HEK293 (cell line): ENCODE measurements around the gene MYL6B.
A peak's percentile ranks its signal among the peaks of the same experiment; 100 is the strongest.

Experiments used
- GLI4 ChIP-seq: fragments of 450-650 bp; formaldehyde crosslinking; IDR thresholded peaks from 2 replicates; pipeline ENCODE4 v1.5.1; 2016; ENCODE audit warnings: missing biosample characterization, missing genetic modification characterization
- HOXA7 ChIP-seq: sonication (generic); formaldehyde crosslinking; IDR thresholded peaks from 2 replicates; pipeline ENCODE4 v1.8.1; 2022; ENCODE audit warnings: missing genetic modification reagents, borderline replicate concordance
- KLF1 ChIP-seq: fragments of 450-650 bp; formaldehyde crosslinking; IDR thresholded peaks from 2 replicates; pipeline ENCODE4 v1.5.1; 2016; ENCODE audit warnings: missing biosample characterization, missing genetic modification characterization
- KLF10 ChIP-seq: fragments of 450-650 bp; IDR thresholded peaks from 2 replicates; pipeline ENCODE4 v1.5.1; 2018; ENCODE audit warnings: missing biosample characterization, mild to moderate bottlenecking, missing genetic modification characterization
- MYNN ChIP-seq: fragments of 450-650 bp; formaldehyde crosslinking; IDR thresholded peaks from 2 replicates; pipeline ENCODE4 v1.5.1; 2016; ENCODE audit warnings: missing biosample characterization, missing genetic modification characterization, borderline replicate concordance
- SALL2 ChIP-seq: fragments of 450-650 bp; formaldehyde crosslinking; IDR thresholded peaks from 2 replicates; pipeline ENCODE4 v1.5.0; 2017; ENCODE audit warnings: missing biosample characterization, mild to moderate bottlenecking, missing genetic modification characterization, borderline replicate concordance
- SCRT1 ChIP-seq: fragments of 450-650 bp; formaldehyde crosslinking; IDR thresholded peaks from 2 replicates; pipeline ENCODE4 v1.5.1; 2016; ENCODE audit warnings: missing biosample characterization, missing genetic modification characterization, borderline replicate concordance
- SCRT2 ChIP-seq: fragments of 450-650 bp; formaldehyde crosslinking; IDR thresholded peaks from 2 replicates; pipeline ENCODE4 v1.5.1; 2016; ENCODE audit warnings: missing biosample characterization, missing genetic modification characterization
- ZFP37 ChIP-seq: fragments of 450-650 bp; formaldehyde crosslinking; IDR thresholded peaks from 2 replicates; pipeline ENCODE4 v1.5.1; 2016; ENCODE audit warnings: missing biosample characterization, missing genetic modification characterization
- ZFP69B ChIP-seq: fragments of 450-650 bp; formaldehyde crosslinking; IDR thresholded peaks from 2 replicates; pipeline ENCODE4 v1.5.1; 2016; ENCODE audit warnings: missing biosample characterization, missing genetic modification characterization
- ZNF112 ChIP-seq: fragments of 450-650 bp; formaldehyde crosslinking; IDR thresholded peaks from 2 replicates; pipeline ENCODE4 v1.5.0; 2017; ENCODE audit warnings: missing biosample characterization, missing genetic modification characterization
- ZNF132 ChIP-seq: fragments of 450-650 bp; formaldehyde crosslinking; IDR thresholded peaks from 2 replicates; pipeline ENCODE4 v1.5.1; 2017; ENCODE audit warnings: missing biosample characterization, missing genetic modification characterization, borderline replicate concordance
- ZNF23 ChIP-seq: fragments of 450-650 bp; formaldehyde crosslinking; IDR thresholded peaks from 2 replicates; pipeline ENCODE4 v1.5.1; 2016; ENCODE audit warnings: missing biosample characterization, missing genetic modification characterization, borderline replicate concordance
- ZNF248 ChIP-seq: fragments of 450-650 bp; formaldehyde crosslinking; IDR thresholded peaks from 2 replicates; pipeline ENCODE4 v1.5.1; 2017; ENCODE audit warnings: missing biosample characterization, missing genetic modification characterization
- ZNF311 ChIP-seq: fragments of 450-650 bp; formaldehyde crosslinking; IDR thresholded peaks from 2 replicates; pipeline ENCODE4 v1.5.1; 2017; ENCODE audit warnings: missing biosample characterization, missing genetic modification characterization, borderline replicate concordance
- ZNF335 ChIP-seq: fragments of 450-650 bp; formaldehyde crosslinking; conservative IDR thresholded peaks from 2 replicates; pipeline ENCODE4 v1.5.1; 2016; ENCODE audit warnings: missing biosample characterization, missing genetic modification characterization
- ZNF394 ChIP-seq: fragments of 450-650 bp; formaldehyde crosslinking; IDR thresholded peaks from 2 replicates; pipeline ENCODE4 v1.5.1; 2016; ENCODE audit warnings: missing biosample characterization, missing genetic modification characterization, mild to moderate bottlenecking, moderate library complexity, borderline replicate concordance
- ZNF423 ChIP-seq: fragments of 450-650 bp; formaldehyde crosslinking; IDR thresholded peaks from 2 replicates; pipeline ENCODE4 v1.5.1; 2016; ENCODE audit warnings: missing biosample characterization, missing genetic modification characterization
- ZNF426 ChIP-seq: fragments of 450-650 bp; formaldehyde crosslinking; IDR thresholded peaks from 2 replicates; pipeline ENCODE4 v1.5.1; 2017; ENCODE audit warnings: missing biosample characterization, missing genetic modification characterization, mild to moderate bottlenecking, inconsistent platforms, moderate library complexity
- ZNF510 ChIP-seq: fragments of 450-650 bp; formaldehyde crosslinking; IDR thresholded peaks from 2 replicates; pipeline ENCODE4 v1.5.1; 2018; ENCODE audit warnings: mild to moderate bottlenecking, missing genetic modification characterization, missing biosample characterization; ENCODE audit not compliant: insufficient replicate concordance
- ZNF530 ChIP-seq: fragments of 450-650 bp; formaldehyde crosslinking; IDR thresholded peaks from 2 replicates; pipeline ENCODE4 v1.5.1; 2016; ENCODE audit warnings: low read depth, missing biosample characterization, missing genetic modification characterization
- ZNF571 ChIP-seq: fragments of 450-650 bp; formaldehyde crosslinking; IDR thresholded peaks from 2 replicates; pipeline ENCODE4 v1.5.0; 2017; ENCODE audit warnings: missing biosample characterization, missing genetic modification characterization
- ZNF621 ChIP-seq: fragments of 450-650 bp; formaldehyde crosslinking; IDR thresholded peaks from 2 replicates; pipeline ENCODE4 v1.5.1; 2017; ENCODE audit warnings: missing biosample characterization, missing genetic modification characterization
- ZNF707 ChIP-seq: fragments of 450-650 bp; formaldehyde crosslinking; IDR thresholded peaks from 2 replicates; pipeline ENCODE4 v1.5.1; 2016; ENCODE audit warnings: missing biosample characterization, missing genetic modification characterization
- ZNF76 ChIP-seq: fragments of 450-650 bp; formaldehyde crosslinking; IDR thresholded peaks from 2 replicates; pipeline ENCODE4; 2016; ENCODE audit warnings: low read depth, missing biosample characterization, missing genetic modification characterization, borderline replicate concordance
- ZNF837 ChIP-seq: fragments of 450-650 bp; formaldehyde crosslinking; IDR thresholded peaks from 2 replicates; pipeline ENCODE4 v1.5.1; 2016; ENCODE audit warnings: missing biosample characterization, missing genetic modification characterization
- ZXDB ChIP-seq: fragments of 450-650 bp; formaldehyde crosslinking; IDR thresholded peaks from 2 replicates; pipeline ENCODE4 v1.5.1; 2016; ENCODE audit warnings: missing biosample characterization, missing genetic modification characterization
- TF ChIP-seq, protein P1 (sequence below): fragments of 450-650 bp; formaldehyde crosslinking; IDR thresholded peaks from 2 replicates; pipeline ENCODE4 v1.5.1; 2016; ENCODE audit warnings: missing biosample characterization, missing genetic modification characterization, low read depth
- TF ChIP-seq, protein P2 (sequence below): fragments of 450-650 bp; formaldehyde crosslinking; conservative IDR thresholded peaks from 2 replicates; pipeline ENCODE4 v1.5.1; 2016; ENCODE audit warnings: low read depth, missing biosample characterization, missing genetic modification characterization
- TF ChIP-seq, protein P3 (sequence below): fragments of 450-650 bp; formaldehyde crosslinking; IDR thresholded peaks from 2 replicates; pipeline ENCODE4 v1.5.1; 2017; ENCODE audit warnings: missing biosample characterization, mild to moderate bottlenecking, missing genetic modification characterization, moderate library complexity
- TF ChIP-seq, protein P4 (sequence below): fragments of 450-650 bp; formaldehyde crosslinking; IDR thresholded peaks from 2 replicates; pipeline ENCODE4 v1.5.1; 2016; ENCODE audit warnings: missing biosample characterization, missing genetic modification characterization

MYL6B gene

DNA sequence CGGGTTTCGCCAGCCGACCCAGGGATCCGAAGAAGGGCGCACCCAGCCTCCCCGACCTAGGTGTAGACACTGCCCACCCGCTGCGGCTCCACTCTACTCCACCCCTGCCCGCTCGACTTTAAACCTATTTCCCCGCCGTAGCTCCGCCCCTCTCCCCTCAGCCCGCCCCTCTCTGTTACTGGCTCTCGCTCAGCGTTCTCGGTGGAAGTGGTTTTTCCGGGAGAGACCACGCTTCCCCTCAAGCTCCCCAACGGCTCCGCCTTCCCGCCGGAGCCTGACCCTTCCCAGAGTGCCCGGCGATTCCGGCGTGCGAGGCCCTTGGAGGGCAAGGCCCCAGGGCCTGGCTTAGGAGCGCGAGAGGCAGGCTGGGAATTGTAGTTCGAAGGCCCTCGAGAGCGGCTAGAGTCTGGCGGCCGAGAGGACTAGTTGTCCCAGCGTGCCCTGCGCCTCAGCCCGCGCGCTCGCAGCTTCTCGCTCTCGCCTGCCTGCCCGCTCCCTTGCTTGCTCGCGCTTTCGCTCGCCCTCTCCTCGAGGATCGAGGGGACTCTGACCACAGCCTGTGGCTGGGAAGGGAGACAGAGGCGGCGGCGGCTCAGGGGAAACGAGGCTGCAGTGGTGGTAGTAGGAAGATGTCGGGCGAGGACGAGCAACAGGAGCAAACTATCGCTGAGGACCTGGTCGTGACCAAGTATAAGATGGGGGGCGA is 48.1 kb upstream of the MYL6B start, which contains the start of gene PA2G4 (continued):
- TF ChIP-seq, protein P1, sequence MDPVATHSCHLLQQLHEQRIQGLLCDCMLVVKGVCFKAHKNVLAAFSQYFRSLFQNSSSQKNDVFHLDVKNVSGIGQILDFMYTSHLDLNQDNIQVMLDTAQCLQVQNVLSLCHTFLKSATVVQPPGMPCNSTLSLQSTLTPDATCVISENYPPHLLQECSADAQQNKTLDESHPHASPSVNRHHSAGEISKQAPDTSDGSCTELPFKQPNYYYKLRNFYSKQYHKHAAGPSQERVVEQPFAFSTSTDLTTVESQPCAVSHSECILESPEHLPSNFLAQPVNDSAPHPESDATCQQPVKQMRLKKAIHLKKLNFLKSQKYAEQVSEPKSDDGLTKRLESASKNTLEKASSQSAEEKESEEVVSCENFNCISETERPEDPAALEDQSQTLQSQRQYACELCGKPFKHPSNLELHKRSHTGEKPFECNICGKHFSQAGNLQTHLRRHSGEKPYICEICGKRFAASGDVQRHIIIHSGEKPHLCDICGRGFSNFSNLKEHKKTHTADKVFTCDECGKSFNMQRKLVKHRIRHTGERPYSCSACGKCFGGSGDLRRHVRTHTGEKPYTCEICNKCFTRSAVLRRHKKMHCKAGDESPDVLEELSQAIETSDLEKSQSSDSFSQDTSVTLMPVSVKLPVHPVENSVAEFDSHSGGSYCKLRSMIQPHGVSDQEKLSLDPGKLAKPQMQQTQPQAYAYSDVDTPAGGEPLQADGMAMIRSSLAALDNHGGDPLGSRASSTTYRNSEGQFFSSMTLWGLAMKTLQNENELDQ (tag by site-specific recombination): no peak
- peak; percentile 51; the same call in 1 of the 2 replicates for TF ChIP-seq SCRT1 (tag by site-specific recombination)
- no peak for TF ChIP-seq ZNF510 (tag by site-specific recombination)
- TF ChIP-seq ZXDB (tag by site-specific recombination): peak; percentile 99
- peak; percentile 66 for TF ChIP-seq ZNF394 (tag by site-specific recombination)
- TF ChIP-seq, protein P2, sequence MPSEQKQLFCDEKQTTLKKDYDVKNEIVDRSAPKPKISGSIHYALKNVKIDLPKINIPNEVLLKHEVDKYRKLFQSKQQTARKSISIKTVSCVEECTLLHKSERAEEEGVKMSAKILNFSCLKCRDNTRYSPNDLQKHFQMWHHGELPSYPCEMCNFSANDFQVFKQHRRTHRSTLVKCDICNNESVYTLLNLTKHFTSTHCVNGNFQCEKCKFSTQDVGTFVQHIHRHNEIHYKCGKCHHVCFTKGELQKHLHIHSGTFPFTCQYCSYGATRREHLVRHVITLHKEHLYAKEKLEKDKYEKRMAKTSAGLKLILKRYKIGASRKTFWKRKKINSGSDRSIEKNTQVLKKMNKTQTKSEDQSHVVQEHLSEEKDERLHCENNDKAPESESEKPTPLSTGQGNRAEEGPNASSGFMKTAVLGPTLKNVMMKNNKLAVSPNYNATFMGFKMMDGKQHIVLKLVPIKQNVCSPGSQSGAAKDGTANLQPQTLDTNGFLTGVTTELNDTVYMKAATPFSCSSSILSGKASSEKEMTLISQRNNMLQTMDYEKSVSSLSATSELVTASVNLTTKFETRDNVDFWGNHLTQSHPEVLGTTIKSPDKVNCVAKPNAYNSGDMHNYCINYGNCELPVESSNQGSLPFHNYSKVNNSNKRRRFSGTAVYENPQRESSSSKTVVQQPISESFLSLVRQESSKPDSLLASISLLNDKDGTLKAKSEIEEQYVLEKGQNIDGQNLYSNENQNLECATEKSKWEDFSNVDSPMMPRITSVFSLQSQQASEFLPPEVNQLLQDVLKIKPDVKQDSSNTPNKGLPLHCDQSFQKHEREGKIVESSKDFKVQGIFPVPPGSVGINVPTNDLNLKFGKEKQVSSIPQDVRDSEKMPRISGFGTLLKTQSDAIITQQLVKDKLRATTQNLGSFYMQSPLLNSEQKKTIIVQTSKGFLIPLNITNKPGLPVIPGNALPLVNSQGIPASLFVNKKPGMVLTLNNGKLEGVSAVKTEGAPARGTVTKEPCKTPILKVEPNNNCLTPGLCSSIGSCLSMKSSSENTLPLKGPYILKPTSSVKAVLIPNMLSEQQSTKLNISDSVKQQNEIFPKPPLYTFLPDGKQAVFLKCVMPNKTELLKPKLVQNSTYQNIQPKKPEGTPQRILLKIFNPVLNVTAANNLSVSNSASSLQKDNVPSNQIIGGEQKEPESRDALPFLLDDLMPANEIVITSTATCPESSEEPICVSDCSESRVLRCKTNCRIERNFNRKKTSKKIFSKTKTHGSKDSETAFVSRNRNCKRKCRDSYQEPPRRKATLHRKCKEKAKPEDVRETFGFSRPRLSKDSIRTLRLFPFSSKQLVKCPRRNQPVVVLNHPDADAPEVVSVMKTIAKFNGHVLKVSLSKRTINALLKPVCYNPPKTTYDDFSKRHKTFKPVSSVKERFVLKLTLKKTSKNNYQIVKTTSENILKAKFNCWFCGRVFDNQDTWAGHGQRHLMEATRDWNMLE (tag by site-specific recombination): no peak
- TF ChIP-seq KLF1: peak; percentile 85
- no peak for TF ChIP-seq KLF10 (tag by site-specific recombination)
- TF ChIP-seq ZNF23 (tag by site-specific recombination): no peak
- TF ChIP-seq ZNF112 (tag by site-specific recombination): no peak
- TF ChIP-seq SALL2 (tag by site-specific recombination): no peak
- no peak for TF ChIP-seq ZFP69B (tag by site-specific recombination)
- no peak for TF ChIP-seq ZNF530 (tag by site-specific recombination)
- no peak for TF ChIP-seq ZNF248 (tag by site-specific recombination)
- peak; percentile 99 for TF ChIP-seq ZNF76 (tag by site-specific recombination)
- TF ChIP-seq ZNF423 (tag by site-specific recombination): peak; percentile 85
- no peak; the same call in 1 of the 2 replicates for TF ChIP-seq ZFP37
- peak; percentile 96 for TF ChIP-seq SCRT2 (tag by site-specific recombination)
- no peak for TF ChIP-seq ZNF621
- TF ChIP-seq ZNF707: no peak
- TF ChIP-seq ZNF132 (tag by site-specific recombination): no peak
- no peak for TF ChIP-seq GLI4 (tag by site-specific recombination)
- TF ChIP-seq, protein P3, sequence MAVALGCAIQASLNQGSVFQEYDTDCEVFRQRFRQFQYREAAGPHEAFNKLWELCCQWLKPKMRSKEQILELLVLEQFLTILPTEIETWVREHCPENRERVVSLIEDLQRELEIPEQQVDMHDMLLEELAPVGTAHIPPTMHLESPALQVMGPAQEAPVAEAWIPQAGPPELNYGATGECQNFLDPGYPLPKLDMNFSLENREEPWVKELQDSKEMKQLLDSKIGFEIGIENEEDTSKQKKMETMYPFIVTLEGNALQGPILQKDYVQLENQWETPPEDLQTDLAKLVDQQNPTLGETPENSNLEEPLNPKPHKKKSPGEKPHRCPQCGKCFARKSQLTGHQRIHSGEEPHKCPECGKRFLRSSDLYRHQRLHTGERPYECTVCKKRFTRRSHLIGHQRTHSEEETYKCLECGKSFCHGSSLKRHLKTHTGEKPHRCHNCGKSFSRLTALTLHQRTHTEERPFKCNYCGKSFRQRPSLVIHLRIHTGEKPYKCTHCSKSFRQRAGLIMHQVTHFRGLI (tag by site-specific recombination): no peak
- TF ChIP-seq ZNF426: no peak
- TF ChIP-seq ZNF311 (tag by site-specific recombination): no peak
- TF ChIP-seq ZNF571 (tag by site-specific recombination): no peak
- TF ChIP-seq, protein P4, sequence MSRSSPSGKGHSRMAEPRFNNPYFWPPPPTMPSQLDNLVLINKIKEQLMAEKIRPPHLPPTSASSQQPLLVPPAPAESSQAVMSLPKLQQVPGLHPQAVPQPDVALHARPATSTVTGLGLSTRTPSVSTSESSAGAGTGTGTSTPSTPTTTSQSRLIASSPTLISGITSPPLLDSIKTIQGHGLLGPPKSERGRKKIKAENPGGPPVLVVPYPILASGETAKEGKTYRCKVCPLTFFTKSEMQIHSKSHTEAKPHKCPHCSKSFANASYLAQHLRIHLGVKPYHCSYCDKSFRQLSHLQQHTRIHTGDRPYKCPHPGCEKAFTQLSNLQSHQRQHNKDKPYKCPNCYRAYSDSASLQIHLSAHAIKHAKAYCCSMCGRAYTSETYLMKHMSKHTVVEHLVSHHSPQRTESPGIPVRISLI (tag by site-specific recombination): no peak
- no peak for TF ChIP-seq ZNF837 (tag by site-specific recombination)
- TF ChIP-seq MYNN (tag by site-specific recombination): no peak
- no peak for TF ChIP-seq HOXA7 (CRISPR knock-in tag)
- peak; percentile 98; the same call in 1 of the 2 replicates for TF ChIP-seq ZNF335 (tag by site-specific recombination)
